RWPE2 (cell line): ENCODE measurements around the gene GNLY.

Source experiments
- ATAC-seq: fragments of 200-7000 bp; cut with Tn5 transposase; 3 replicates; pipeline ENCODE4 v1.9.1; 2021; ENCODE audit warnings: low read depth
- DNase-seq: peaks from one replicate; pipeline ENCODE4 v3.0.0-alpha.2; 2020; ENCODE audit warnings: low spot score
- H3K27ac ChIP-seq: fragments of 450-650 bp; 2 replicates; pipeline ENCODE4 v1.5.1; 2017; ENCODE audit warnings: mild to moderate bottlenecking; ENCODE audit not compliant: poor library complexity, severe bottlenecking
- H3K27me3 ChIP-seq: fragments of 250-450 bp; sonication (Bioruptor Pico); 2 replicates; pipeline ENCODE4 v1.5.1; 2021; ENCODE audit warnings: mild to moderate bottlenecking, moderate library complexity; ENCODE audit not compliant: insufficient read depth, poor library complexity, severe bottlenecking
- H3K36me3 ChIP-seq: fragments of 250-450 bp; sonication (Bioruptor Pico); 2 replicates; pipeline ENCODE4 v1.5.1; 2020; ENCODE audit warnings: low read depth, mild to moderate bottlenecking, moderate library complexity
- H3K4me1 ChIP-seq: fragments of 250-450 bp; sonication (Bioruptor Pico); 2 replicates; pipeline ENCODE4 v1.5.1; 2021; ENCODE audit warnings: mild to moderate bottlenecking, moderate library complexity; ENCODE audit not compliant: insufficient read depth, poor library complexity, severe bottlenecking
- H3K4me3 ChIP-seq: fragments of 250-450 bp; sonication (Bioruptor Pico); 2 replicates; pipeline ENCODE4 v1.5.1; 2021; ENCODE audit warnings: mild to moderate bottlenecking, moderate library complexity; ENCODE audit not compliant: severe bottlenecking
- H3K9me3 ChIP-seq: fragments of 250-450 bp; sonication (Bioruptor Pico); 2 replicates; pipeline ENCODE4 v1.5.1; 2021; ENCODE audit warnings: mild to moderate bottlenecking, moderate library complexity; ENCODE audit not compliant: severe bottlenecking
- TF ChIP-seq, protein P1 (sequence below): fragments of 450-650 bp; IDR thresholded peaks from one replicate; pipeline ENCODE4 v1.5.1; 2017; ENCODE audit warnings: mild to moderate bottlenecking, moderate library complexity; ENCODE audit not compliant: poor library complexity, severe bottlenecking

Gene GNLY

DNA sequence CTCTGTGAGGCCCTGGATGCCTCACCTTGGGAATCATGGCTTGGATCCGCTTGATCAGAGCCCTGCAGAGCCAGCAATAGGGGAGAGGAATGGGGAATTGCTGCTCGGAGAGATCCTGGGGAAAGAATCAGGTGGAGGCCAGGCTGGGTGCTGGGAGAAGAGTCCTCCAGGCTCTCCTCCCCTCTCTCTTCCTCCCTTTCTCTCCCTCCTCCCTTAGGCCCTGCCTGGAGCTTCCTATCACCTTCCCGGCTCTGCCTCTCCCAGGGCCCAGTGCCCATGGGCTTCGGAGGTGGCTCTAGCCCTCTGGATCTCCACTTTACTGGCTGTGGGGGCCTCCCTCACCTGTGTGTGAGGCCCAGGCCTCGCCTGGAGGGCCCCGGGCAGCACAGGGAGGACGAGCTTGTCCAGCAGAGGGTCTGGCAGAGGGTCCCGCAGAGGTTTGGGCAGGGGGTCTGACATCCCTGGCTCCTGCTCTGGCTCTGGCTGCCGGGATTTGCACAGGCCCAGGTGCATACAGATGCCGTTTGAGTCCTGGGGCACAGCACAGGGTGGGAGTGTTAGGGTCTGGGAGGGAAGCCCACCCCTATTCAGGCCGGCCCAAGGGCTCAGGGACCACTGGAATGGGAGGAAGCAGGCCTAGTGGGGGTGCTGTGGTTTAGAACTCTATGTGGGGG lies 28.8 kb upstream of the GNLY start:
- no peak for ATAC-seq
- no peak overlapping the region for H3K4me3 ChIP-seq
- H3K27ac ChIP-seq, result no peak overlapping the region
- TF ChIP-seq, protein P1, sequence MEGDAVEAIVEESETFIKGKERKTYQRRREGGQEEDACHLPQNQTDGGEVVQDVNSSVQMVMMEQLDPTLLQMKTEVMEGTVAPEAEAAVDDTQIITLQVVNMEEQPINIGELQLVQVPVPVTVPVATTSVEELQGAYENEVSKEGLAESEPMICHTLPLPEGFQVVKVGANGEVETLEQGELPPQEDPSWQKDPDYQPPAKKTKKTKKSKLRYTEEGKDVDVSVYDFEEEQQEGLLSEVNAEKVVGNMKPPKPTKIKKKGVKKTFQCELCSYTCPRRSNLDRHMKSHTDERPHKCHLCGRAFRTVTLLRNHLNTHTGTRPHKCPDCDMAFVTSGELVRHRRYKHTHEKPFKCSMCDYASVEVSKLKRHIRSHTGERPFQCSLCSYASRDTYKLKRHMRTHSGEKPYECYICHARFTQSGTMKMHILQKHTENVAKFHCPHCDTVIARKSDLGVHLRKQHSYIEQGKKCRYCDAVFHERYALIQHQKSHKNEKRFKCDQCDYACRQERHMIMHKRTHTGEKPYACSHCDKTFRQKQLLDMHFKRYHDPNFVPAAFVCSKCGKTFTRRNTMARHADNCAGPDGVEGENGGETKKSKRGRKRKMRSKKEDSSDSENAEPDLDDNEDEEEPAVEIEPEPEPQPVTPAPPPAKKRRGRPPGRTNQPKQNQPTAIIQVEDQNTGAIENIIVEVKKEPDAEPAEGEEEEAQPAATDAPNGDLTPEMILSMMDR, result no peak
- H3K4me1 ChIP-seq, result no peaks in the 10 kb centered on the region
- no peaks in the 10 kb centered on the region for H3K36me3 ChIP-seq
- no peak for DNase-seq
- no peaks in the 10 kb centered on the region for H3K9me3 ChIP-seq
- H3K27me3 ChIP-seq, result no peaks in the 10 kb centered on the region

DNA sequence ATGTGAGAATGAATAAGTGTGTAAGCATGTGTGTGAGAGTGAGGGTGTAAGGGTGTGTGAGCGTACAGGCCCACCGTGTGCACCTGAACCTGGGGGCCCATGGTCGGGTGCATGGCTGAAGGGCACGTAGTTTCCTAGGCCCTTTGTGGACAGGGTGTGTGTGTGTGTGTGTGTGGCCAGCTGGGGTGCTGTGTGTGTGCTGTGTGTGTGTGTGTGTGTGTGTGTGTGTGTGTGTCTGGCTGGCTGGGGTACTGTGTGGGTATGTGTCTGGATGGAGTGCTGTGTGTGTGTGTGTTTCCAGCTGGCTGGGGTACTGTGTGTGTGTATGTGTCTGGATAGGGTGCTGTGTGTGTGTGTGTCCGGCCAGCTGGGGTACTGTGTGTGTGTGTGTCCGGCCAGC lies 28.1 kb upstream of the GNLY start:
- Histone ChIP-seq H3K36me3 (no peaks in the 10 kb centered on the region), H3K4me3 (no peak overlapping the region), H3K27ac (no peak overlapping the region), H3K9me3 (no peaks in the 10 kb centered on the region), H3K4me1 (no peaks in the 10 kb centered on the region), H3K27me3 (no peaks in the 10 kb centered on the region)
- ATAC-seq (no peak), DNase-seq (no peak)
- TF ChIP-seq, protein P1, result no peak

DNA sequence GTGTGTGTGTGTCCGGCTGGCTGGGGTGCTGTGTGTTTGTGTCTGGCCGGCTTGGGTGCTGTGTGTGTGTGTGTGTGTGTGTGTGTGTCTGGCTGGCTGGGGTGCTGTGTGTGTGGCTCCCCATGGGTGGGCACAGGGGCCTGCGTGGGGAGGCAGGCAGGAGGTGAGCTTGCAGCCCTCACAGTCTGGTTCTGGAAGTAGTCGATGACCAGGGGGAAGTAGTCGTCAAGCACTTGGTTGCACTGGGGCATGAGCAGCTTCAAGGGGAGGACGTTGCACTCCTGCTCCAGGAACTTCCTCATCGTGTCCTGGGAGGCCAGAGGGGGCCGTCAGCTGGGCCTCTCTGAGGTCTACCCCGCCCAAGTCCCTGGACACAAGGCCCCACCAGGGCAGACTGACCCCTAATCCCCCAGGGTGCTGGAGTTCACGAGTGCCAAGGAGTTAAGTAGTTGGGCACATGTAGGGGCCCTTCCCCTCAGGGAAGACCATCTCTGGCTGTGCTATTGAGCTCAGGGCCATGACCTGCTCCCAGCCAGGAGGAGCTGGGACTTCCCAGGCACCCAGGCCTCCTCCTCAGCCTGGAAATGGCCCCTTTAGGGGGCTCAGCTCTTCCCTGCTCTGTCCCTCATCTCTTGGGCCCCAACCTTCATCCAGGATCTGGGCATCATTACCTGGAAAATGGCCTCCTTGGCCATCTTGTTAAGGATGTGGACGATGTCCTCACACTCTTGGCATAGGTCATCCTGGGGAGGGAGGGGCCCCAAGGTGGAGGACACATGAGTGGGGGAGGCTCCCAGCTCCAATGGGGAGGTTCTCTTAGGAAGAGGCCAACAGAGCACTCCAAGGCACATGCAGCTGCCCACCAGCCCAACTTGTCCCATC lies 27.5 kb upstream of the GNLY start:
- DNase-seq (no peak), ATAC-seq (no peak)
- Histone ChIP-seq H3K4me1 (no peaks in the 10 kb centered on the region), H3K36me3 (no peaks in the 10 kb centered on the region), H3K27me3 (no peaks in the 10 kb centered on the region), H3K4me3 (no peak overlapping the region), H3K27ac (no peak overlapping the region), H3K9me3 (no peaks in the 10 kb centered on the region)
- TF ChIP-seq, protein P1, result no peak

DNA sequence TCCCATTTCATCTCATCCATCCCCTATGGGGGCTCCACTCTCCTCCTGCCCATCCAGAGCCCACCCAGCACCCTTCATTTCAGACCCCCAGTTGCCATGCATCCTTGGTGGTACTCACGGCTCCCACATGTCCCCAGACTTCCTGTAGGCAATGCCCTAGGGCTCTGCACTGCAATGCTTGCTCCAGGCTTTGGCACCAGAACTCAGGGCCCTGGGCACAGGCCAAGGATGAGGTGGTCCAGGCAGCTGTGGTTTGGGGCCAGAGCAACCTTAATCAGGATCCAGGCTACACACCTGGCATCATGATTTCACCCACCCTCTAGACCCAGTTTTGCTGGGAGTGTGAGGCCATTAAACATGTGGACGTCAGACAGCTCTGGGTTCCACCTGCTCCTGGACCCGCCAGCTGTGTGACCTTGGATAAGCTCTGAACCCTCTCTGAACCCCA lies 26.6 kb upstream of the GNLY start:
- no peaks in the 10 kb centered on the region for H3K36me3 ChIP-seq
- DNase-seq (no peak), ATAC-seq (no peak)
- no peaks in the 10 kb centered on the region for H3K27me3 ChIP-seq
- no peak overlapping the region for H3K4me3 ChIP-seq
- no peaks in the 10 kb centered on the region for H3K9me3 ChIP-seq
- no peak overlapping the region for H3K27ac ChIP-seq
- H3K4me1 ChIP-seq, result no peaks in the 10 kb centered on the region
- TF ChIP-seq, protein P1, result no peak
